Limb (tissue), 2 donors: ENCODE data around the gene ZNF275.
"Not testable (repeated sequence)": the region's sequence is repeated elsewhere in the genome, so short reads cannot be mapped to it uniquely, and the experiment has no call there.

Experiments used
- DNase-seq, 2 donors: peaks; one replicate each; pipeline ENCODE4 v3.0.0-alpha.2; 2016; ENCODE audit errors: extremely low spot score in 2 of 2

The ZNF275 gene

DNA sequence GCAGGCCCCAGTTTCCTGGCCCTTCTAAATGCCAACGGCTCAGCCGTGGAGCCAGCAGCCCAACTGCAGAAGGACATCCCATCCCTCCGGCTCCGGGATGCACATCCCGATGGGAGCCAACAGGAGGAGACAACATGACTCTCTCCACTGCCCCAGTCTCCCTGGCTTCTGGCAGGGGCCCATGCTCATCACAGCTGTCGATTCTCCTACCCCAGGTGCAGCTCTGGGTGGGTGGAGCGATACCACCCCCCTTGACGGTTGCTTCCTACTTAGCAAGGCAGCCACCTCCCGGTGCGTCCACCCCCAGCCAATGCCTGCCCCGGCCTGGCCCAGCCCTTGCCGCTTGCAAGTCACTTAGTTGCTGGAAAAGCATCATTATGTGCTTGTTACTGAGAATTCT is 19.5 kb downstream of the ZNF275 start:
- DNase-seq = no peak

DNA sequence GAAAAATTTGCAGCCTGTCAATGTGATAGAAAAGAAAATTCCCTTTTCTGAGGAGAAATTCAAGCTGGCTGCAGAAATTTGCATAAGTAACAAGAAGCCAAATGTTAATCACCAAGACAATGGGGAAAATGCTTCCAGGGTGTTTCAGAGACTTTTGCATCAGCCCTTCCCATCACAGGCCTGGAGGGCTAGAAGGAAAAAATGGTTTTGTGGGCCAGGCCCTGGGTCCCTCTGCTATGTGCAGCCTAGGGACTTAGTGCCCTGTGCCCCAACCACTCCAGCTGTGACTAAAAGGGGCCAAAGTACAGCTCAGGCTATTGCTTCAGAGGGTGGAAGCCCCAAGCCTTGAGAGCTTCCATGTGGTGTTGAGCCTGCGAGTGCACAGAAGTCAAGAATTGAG is 23.9 kb downstream of the ZNF275 start:
- DNase-seq = no peak

DNA sequence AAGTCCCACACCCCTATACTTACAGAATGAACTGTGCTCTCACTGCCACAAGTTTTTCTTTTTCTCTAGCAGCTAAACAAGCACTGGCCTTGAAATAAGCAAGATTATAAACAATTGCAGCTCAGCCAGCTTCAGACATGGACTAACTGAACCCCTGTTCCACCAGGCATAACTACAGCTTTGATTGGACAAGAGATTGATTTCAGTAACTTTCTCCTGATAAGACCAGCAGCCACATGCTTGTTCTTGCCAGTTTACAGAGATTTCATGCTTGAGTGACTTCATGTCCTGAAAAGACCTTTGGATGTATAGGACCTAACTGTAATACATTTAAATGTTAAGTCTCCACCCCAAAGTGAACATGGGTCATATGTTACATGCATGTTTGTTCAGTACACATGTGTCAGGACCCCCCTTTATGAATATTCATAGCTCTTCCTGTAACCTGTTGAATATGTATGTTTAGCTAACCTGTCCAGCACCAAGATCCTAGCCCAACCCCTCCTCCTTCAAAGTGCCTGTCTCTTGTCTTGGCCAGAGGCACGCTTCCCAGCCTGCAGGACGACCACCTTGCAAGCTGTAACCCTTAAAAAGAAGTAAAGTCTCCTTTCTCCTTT is 27.9 kb downstream of the ZNF275 start:
- DNase-seq = no peak

DNA sequence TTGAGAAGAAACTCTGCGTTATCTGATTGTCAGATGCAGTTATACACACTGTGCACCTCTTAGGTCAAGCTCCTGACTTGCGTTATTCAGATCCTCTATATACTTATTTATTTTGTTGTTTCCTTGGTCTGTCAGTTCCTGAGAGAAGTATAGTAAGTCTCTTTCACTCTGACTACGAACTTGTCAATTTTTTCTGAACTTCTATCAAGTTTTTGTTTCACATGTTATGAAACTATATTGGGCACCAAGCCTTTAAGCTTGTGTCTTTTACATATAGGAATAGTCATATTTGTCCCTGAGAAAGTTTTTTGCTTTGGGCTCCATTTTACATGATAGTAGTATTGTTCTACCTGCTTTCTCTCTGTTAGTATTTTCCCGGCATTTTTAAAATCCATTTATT is 31.7 kb downstream of the ZNF275 start:
- DNase-seq = no peak

DNA sequence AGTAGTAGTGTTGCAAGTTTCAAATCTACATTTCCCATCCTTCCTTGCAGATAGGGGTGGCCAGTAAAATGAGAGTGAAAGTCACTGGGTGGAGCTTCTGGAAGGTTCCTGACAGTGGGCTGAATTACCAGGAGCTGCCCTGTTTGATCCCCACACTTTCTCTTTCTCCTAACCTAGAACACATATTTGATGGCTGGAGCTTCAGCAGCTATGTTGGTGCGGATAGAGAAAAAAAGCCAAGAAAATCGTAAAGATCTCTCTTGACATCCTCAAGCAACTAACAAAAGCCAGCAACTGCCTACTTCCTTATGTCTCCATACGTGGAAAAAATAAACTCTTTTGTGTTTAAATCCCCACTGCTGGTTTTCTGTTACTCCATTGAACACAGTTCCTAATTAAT is 32.2 kb downstream of the ZNF275 start:
- DNase-seq = no peak

DNA sequence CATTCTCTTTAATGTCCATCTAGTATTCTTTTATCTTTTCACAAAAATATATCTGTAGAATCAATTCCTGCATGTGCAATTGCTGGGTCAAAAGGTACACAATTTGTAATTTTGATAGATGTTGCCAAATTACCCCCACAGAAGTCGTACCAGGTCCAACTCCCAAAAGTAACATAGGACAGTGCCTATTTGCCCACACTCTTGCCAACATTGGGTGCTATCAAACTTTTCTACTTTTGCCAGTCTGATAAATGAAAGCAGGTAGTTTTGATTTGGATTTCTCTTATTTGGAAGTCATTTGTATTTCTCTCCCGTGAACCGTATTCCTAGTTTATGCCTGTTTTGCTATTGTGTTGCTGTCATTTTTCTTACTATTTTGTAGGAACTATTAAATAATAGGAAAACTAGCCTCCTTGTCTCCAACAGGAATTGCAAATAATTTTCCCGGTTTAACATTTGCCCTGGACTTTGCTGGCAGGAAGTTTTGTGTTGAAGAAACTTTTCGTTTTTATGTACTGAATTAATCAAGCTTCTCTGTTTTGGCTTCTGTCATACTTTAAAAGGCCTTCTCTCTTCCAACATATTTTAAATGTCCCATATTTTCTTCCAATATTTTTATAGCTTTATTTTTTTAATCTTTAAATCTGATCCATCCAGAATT is 33.1 kb downstream of the ZNF275 start:
- DNase-seq = no peak

DNA sequence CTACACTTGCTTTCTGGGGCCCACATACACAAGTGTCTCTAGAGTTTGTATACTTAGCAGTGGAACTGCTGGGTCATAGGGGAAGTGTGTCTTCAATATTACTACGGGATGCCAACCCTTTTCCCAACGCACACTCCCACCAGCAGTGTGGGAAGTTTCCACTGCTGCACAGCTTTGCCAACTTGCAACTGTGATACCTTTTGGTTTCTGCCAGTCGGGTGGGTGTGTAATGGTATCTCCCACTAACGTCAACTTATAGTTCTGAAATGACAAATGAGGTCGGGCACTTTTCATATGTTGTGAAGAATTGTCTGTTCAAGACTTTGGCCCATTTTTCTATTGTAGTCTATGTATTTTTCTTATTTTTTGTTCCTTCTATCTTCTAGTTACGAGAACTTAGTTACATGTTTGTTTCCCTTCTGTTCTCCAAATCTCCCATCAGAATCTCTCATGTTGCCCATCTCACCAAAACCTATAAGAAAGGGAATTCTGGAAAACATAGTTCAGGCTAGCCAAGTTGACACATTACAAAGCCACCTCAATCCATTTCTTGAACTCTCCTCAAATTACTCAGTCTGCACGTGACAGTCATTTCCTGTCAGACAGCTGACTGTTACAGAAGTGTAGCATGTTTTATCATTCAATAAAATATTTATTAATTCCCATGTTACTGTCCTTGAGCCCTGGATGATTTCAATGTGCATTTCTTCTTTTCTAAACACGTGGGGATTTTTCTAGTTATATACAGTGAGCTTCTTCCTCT is 36.5 kb downstream of the ZNF275 start:
- no peak for DNase-seq

DNA sequence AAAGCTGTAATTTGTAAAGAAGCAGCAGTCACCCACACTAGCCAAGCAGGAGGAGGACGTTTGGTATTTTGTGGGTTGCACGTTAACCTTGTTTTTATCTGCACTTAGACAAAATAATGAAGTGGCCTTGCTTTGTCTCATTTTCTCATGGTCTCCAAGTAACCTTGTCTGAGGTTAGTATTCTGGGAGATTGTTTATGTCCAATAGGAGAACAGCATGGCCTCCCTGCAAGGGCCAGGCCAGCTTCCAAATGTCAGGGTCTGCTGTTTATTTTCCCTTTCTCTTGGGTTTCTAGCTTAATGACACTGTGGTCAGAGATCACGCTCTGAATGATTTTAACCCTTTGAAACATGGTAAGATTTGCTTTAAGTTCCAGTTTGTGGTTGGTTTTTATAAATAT is 37.3 kb downstream of the ZNF275 start:
- DNase-seq = no peak

DNA sequence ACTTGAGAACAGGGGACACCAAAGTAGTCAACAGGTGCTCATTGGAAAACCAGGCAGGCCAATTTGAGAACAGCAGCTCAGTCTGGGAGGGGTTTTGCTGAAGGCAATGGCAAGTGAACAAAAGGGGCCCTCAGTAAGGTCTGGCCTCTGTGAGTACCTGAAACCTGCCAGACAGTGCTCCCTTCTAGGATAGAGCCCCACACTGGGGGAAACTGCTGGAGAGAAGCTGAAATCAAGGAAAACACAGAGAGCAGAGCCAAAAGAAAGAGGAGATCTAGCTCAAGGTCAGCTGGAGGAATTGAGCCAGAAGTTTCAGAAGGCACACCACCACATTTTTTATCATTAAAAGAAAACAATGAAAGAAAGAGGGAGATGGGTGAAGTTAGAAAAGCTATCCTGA is 39.0 kb downstream of the ZNF275 start:
- no peak for DNase-seq

DNA sequence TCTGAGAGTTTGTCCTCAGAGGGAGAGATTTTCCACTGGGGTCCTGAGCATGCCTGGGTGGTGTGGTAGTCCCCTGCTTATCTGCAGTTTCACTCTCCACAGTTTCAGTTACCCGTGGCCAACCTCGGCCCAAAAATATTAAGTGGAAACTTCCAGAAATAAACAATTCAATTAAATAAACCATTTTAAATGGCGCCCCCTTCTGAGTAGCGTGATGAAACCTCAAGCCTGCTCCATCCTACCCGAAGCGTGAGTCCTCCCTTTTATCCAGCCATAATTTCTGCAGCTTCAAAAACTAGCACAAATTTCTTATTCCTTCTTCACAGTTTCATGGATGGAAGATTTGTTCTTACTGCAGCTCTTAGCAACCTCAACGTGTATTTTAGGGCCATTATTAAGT is 40.5 kb downstream of the ZNF275 start:
- no peak for DNase-seq

DNA sequence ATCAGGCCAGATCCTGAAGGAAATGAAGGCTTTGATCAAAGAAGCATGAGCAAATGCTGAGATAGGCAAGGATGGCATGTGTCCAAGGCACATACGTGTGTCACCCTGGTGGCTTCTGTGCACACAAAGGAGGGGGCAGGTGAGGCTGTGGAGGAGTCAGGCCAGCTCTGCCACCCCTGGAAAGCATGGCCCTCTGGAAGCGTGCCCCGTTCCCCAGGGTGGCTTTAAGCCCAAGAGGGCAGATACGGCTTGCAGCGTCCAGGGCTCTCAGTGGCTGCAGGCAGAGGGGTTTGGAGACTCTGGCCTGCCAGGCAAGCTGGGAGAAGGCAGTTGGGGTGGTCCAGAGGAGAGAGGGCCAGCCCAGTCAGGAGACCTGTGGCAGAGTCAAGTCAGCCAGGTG is 41.6 kb downstream of the ZNF275 start:
- DNase-seq = no peak

DNA sequence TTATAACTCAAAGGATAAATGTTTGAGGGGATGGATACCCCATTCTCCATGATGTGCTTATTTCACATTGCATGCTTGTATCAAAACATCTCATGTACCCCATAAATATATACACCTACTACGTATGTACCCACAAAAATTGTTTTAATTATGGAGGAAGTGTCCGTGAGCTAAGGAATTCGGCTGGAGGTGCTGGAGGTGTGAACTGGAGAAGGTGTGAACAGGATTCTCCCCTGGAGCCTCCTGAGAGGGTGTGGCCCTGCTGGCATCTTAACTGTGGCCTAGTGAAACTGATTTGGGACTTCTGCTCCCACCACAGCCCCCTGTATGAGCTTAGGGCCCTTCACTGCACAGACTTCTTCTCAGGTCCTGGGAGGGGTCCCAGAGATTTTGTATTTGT is 43.8 kb downstream of the ZNF275 start:
- no peak for DNase-seq

DNA sequence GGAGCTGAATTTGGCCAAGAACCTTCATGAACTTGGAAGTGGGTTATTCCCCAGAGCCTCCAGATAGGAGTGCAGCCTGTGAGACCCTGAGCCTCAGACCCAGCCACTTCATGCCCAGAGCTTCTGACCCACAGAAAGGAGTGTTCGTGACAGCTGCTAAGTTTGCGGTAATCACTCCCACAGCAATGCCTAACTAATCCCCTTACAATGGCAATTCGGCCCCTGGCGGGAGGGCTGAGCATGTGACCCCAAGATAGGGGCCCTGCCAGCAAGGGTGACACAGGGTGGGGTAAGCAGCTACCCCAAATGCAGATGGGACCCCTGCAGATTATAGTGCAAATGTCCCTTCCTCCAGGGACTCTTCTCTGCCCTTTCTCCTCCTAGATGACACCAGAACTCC is 44.7 kb downstream of the ZNF275 start:
- DNase-seq = no peak

DNA sequence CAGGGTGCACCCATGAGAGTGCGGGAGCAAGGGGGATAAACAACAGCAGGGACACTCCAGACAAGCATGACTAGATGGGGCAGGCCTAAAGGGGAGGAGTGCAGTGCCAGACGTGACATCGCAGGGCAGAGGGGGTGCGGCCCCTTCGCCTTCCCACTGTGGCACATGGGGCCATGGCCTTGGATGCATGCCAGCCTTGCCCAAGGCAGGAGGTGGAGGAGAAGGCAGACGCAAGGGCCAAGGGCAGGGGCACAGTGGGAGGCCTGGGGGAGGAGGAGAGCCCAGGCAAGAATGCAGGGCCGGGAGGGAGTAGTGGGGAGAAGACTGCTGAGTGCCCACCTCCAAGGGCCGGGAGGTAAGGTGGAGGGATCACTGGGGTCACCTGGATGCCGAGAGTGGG is 45.6 kb downstream of the ZNF275 start:
- no peak for DNase-seq

DNA sequence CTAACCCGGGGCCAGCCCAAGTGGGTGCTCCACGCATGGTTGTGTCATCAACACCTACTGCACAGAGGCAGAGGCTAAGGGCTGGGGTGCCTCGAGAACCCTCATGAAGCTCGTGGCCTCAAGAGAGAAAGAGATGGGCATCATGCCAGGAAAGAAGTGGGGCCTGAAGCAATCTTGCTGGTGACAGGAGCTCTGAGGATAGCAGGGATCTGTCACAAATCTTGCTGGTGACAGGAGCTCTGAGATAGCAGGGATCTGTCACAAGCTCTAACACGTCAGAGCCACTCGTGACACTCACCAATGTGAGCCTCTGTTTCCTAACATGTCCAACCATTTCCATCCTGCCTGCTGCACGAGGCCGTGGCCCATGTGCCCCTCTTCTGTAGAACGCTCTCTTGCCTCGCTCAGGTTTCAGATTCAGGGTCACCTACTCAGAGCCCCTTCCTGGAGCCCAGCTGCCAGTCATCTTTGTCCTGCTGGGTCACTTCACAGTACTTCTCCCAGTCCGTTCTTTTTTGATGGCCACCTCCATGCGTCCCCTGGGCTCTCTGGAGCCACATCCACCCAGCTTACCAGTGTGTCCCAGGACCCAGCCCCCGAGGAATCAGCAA is 46.1 kb downstream of the ZNF275 start:
- DNase-seq = no peak

DNA sequence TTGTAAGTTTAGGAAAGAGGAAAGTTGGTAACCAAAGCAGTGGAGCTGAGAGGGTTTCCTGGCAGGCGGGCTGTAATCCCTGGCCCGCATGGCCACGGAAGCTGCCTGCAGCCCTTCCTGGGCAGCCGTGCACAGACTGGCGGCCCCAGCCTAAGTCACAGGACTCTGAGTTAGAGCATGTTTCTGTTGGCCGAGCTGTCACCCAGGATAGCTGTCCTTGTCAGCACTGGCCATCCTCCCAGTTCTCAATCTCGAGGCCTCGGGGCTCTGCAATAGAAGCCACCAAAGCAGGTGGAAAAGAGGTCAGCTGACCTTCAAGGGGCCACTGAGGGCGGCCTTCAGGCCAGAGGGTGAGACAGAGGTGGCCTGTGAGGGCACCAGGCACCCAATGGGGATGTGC is 46.7 kb downstream of the ZNF275 start:
- no peak for DNase-seq

DNA sequence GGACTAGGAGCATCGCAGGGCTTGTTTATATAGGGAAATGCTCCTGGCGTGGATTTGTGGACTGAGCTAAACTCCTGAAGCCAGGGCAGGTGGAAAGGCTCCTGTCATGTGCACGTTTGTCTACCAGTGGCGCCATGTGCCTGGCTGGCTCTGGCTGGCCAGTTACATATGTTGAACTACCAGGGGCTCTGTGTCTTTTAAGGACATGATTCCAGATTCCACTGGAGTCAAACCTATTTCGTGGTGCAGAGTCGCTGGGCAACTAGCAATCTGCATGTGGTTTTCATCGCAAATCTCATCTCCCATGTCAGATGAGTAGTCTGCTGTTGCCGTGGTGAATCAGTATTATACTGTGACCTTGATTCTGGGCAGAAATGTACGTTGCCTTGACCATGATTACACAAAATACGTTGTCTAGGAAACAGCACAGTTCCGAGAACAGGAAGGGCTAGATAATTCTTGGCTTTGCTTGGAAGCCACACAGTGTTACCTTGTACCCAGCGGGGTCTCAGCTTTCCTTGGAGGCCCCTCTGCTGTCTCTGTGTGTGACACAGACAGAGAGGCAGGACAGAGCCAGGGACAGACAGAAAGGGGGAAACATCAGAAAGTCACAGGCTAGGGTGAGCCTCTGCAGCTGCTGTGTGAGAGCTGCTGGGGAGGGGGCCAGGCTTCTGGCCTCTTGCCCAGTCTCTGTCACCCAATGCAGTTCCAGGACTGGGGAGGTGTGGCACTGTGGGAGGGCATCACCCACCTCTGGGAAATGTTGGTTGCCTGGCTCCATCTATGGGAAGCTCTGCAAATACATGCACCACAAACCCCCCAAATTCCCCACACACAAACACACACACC is 48.0 kb downstream of the ZNF275 start:
- DNase-seq = peak; percentile 61 to 82

DNA sequence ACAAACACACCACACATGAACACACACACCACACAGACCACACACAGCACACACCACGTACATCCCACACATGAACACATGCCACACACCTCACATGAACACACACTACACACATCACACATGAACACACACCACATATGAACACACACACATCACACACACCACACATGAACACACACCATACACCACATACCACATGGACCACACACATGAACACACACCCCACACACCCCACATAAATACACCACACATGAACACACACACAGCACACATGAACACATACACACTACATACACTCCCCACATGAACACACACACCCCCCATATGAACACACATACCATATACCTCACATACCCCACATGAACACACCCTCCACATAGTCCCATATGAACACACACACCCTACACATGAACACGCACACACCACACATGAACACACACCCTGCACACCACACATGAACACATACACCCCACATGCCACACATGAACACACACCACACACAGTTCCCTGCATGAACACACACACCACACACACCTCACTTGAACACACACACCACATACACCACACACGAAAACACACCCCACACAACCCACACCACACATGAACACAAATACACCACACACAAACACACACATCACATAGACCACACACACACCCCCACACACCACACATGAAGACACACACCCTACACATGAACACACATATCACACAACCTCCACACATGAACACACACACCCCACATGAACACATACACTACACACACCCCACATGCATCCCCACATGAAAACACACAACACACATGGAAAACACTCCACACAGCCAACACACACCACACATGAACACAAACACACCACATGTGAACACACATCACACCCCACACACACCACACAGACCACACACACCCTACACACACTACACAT is 48.9 kb downstream of the ZNF275 start:
- no peak for DNase-seq

DNA sequence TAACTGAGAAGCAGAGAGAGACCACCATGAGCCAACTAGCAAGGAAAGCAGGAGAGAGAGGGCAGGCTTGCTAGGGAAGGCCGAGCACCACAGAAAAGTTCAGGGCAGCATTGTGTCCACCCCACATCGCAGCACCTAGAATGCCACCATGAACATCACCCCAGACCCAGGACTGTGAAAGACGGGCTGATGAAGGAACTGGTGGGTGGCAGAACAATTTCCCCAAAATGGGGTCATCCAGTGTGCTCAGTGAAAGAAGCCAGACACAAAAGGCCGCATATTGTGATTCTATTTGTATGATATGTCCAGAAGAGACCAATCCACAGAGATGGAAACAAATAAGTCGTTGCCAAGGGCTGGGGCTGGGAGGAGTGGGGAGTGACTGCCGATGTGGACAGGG is 50.4 kb downstream of the ZNF275 start:
- no peak for DNase-seq

DNA sequence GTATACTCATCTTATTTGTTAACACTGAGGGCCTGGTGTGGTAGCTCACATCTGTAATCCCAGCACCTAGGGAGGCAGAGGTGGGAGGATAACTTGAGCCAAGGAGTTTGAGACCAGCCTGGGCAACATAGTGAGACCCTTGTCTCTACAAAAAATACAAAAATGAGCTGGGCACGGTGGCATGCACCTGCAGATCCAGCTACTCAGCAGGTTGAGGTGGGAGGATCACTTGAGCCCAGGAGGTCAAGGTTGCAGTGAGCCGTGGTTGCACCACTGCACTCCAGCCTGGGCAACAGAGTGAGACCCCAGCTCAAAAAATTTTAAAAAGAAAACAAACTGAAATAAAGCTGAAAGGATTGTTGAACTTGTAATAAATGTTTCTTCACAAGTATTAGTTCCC is 51.0 kb downstream of the ZNF275 start:
- not testable (repeated sequence) for DNase-seq

DNA sequence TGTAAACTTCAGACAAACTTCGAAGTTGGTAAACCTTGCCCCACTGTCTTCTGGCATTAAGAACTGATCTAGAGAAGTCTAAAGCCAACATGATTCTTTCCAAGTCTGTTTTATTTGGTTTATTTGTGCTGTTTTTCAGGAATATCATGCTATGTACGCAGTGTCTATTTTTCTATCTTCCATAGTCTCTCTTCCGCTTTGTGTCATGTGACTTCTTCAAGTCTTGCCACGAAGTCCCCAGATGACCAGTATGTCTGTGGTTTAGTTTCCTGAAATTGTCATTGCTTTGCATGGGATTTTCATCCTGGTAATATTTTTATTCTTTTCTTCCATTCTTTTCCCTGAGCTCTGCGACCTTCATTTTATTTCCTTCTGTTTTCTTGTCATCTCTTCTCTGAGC is 52.1 kb downstream of the ZNF275 start:
- DNase-seq = no peak
